HepG2 (cell line): ENCODE data around the gene OR8D1. TPM values are rescaled to one million over a fixed set of nuclear protein-coding genes. Genes with fewer than 3 reads are reported as not detected.

ENCODE experiments used
- ATAC-seq: fragments of 200-7000 bp; cut with Tn5 transposase; 3 replicates; pipeline ENCODE4 v1.9.1; 2020; ENCODE audit warnings: mild to moderate bottlenecking, moderate library complexity
- BruUV-seq: library from RNA; stranded (reverse); fragments of 400-500 nt; replicated peaks from 2 replicates; lab custom pipeline; 2021; lab: Mats Ljungman, UMichigan
- CTCF ChIA-PET: fragments of 300-600 bp; formaldehyde crosslinking; extraction: SDS; loops from one replicate; lab custom pipeline; 2021; ENCODE audit warnings: low total read pairs, inconsistent platforms, low intra/inter-chr PET ratio; lab: Yijun Ruan, JAX
- POLR2A ChIA-PET: fragments of 350-600 bp; sonication (Branson Sonifier 250); formaldehyde crosslinking; loops from one replicate; lab custom pipeline; 2020; ENCODE audit warnings: antibody characterized with exemption, inconsistent platforms; lab: Yijun Ruan, JAX
- DNase-seq: peaks from one replicate; pipeline ENCODE4 v3.0.0-alpha.2; 2015; ENCODE audit warnings: low spot score
- FAIRE-seq: peaks from 3 replicates; lab custom pipeline; 2011; peaks lifted over from hg19 to GRCh38; lab: Jason Lieb, UNC
- H2AFZ ChIP-seq: one replicate; pipeline ENCODE4 v1.6.1; 2011; ENCODE audit warnings: low read length, inconsistent platforms
- H3K27ac ChIP-seq: fragments of 300-600 bp; 3 replicates; pipeline ENCODE4 v1.8.0; 2011; ENCODE audit warnings: mixed run types, mild to moderate bottlenecking, mixed read lengths, low read length, inconsistent platforms; ENCODE audit not compliant: insufficient read depth; ENCODE audit errors: extremely low read length
- H3K27me3 ChIP-seq, 2 experiments: fragments of 200-600 bp in 1 of 2; 2 replicates in 1 of 2; 3 replicates in 1 of 2; pipeline versions ENCODE4 v1.6.0 to v1.8.0; 2011; ENCODE audit warnings: low read length in 2 of 2, mild to moderate bottlenecking in 2 of 2, moderate library complexity in 2 of 2, inconsistent platforms in 1 of 2; ENCODE audit not compliant: insufficient read depth in 2 of 2, control insufficient read depth in 1 of 2
- H3K36me3 ChIP-seq, 2 experiments: fragments of 200-600 bp in 1 of 2; replicated peaks in 1 of 2; 2 replicates in 1 of 2; 3 replicates in 1 of 2; pipeline versions ENCODE4 v1.5.1 to v1.8.0; 2011; ENCODE audit warnings: low read length in 2 of 2, inconsistent platforms in 1 of 2; ENCODE audit not compliant: insufficient read depth in 2 of 2, control insufficient read depth in 1 of 2
- H3K4me1 ChIP-seq: 2 replicates; pipeline ENCODE4 v1.5.1; 2012; ENCODE audit warnings: low read length, inconsistent platforms; ENCODE audit not compliant: insufficient read depth
- H3K4me2 ChIP-seq: 2 replicates; pipeline ENCODE4 v1.6.0; 2011; ENCODE audit warnings: low read depth, low read length, inconsistent platforms
- H3K4me3 ChIP-seq, 3 experiments: fragments of 200-600 bp in 1 of 3; sonication (generic), shearing (Covaris generic) in 1 of 3; replicated peaks in 1 of 3; 2 replicates each; pipeline ENCODE4 v1.5.1; 2011 to 2016; ENCODE audit warnings: low read length in 3 of 3, inconsistent platforms in 2 of 3, low read depth in 2 of 3, mild to moderate bottlenecking in 2 of 3, control low read depth in 1 of 3, mixed read lengths in 1 of 3; ENCODE audit not compliant: insufficient read depth in 1 of 3
- H3K79me2 ChIP-seq: one replicate; pipeline ENCODE4 v1.6.1; 2011; ENCODE audit warnings: low read length, inconsistent platforms; ENCODE audit not compliant: insufficient read depth
- H3K9ac ChIP-seq: 2 replicates; pipeline ENCODE4 v1.6.0; 2011; ENCODE audit warnings: mild to moderate bottlenecking, low read depth, low read length, inconsistent platforms; ENCODE audit not compliant: insufficient read depth
- H3K9me3 ChIP-seq: 2 replicates; pipeline ENCODE4 v1.5.1; 2012; ENCODE audit warnings: mild to moderate bottlenecking, low read length
- H4K20me1 ChIP-seq: 2 replicates; pipeline ENCODE4 v1.6.0; 2011; ENCODE audit warnings: inconsistent platforms, mild to moderate bottlenecking, low read length, moderate library complexity; ENCODE audit not compliant: insufficient read depth
- CEBPZ ChIP-seq: IDR thresholded peaks from 2 replicates; pipeline ENCODE4 v1.6.1; 2012; ENCODE audit warnings: low read length, improper control_type of control experiment
- CHD2 ChIP-seq: IDR thresholded peaks from 2 replicates; pipeline ENCODE4 v1.6.1; 2011; ENCODE audit warnings: low read depth, low read length, improper control_type of control experiment
- DBP ChIP-seq: sonication (generic); formaldehyde crosslinking; IDR thresholded peaks from 2 replicates; pipeline ENCODE4 v1.4.0; 2020; ENCODE audit warnings: missing genetic modification reagents; ENCODE audit errors: not compliant biosample characterization
- EZH2 ChIP-seq: conservative IDR thresholded peaks from 2 replicates; pipeline ENCODE4 v1.6.1; 2012; ENCODE audit warnings: mild to moderate bottlenecking, low read depth, low read length, moderate library complexity
- MBD4 ChIP-seq: IDR thresholded peaks from 2 replicates; pipeline ENCODE4 v1.6.1; 2012; ENCODE audit warnings: low read length, inconsistent platforms, borderline replicate concordance
- MBNL3 ChIP-seq: fragments of 250-450 bp; sonication (Bioruptor Pico); conservative IDR thresholded peaks from 2 replicates; pipeline ENCODE4 v1.8.0; 2022; ENCODE audit warnings: mild to moderate bottlenecking, inconsistent platforms
- PBX2 ChIP-seq: IDR thresholded peaks from 2 replicates; pipeline ENCODE4 v1.6.1; 2016; ENCODE audit warnings: control low read depth
- REPIN1 ChIP-seq: sonication (generic); formaldehyde crosslinking; IDR thresholded peaks from 2 replicates; pipeline ENCODE4 v1.8.0; 2022; ENCODE audit warnings: missing genetic modification reagents, low read depth, mild to moderate bottlenecking, borderline replicate concordance
- ZBED4 ChIP-seq: sonication (generic); formaldehyde crosslinking; IDR thresholded peaks from 2 replicates; pipeline ENCODE4 v1.4.0; 2020; ENCODE audit warnings: missing genetic modification reagents, borderline replicate concordance
- ZBTB7B ChIP-seq: sonication (generic); formaldehyde crosslinking; IDR thresholded peaks from 2 replicates; pipeline ENCODE4 v1.4.0; 2020; ENCODE audit warnings: missing genetic modification reagents
- ZNF292 ChIP-seq: sonication (generic); formaldehyde crosslinking; IDR thresholded peaks from 2 replicates; pipeline ENCODE4 v1.8.1; 2022; ENCODE audit warnings: mild to moderate bottlenecking, low read depth, missing genetic modification reagents, borderline replicate concordance
- ZNF766 ChIP-seq: sonication (generic); formaldehyde crosslinking; IDR thresholded peaks from 2 replicates; pipeline ENCODE4 v1.5.0; 2020; ENCODE audit warnings: missing genetic modification reagents, borderline replicate concordance
- WGBS: methylation state at CpG from one replicate; pipeline ENCODE4 v1.1.6; 2017; ENCODE audit warnings: low lambda C conversion rate; 5-methylcytosine and 5-hydroxymethylcytosine counted together
- in situ Hi-C: cut with HindIII; loops from 2 replicates; pipeline ENCODE4 v1.10.0; 2017; ENCODE audit warnings: low pct_unique_long_range_greater_than_20kb; ENCODE audit not compliant: extremely low pct_ligation_motif_present
- intact Hi-C: fragments of 100-400 bp; cut with micrococcal nuclease; formaldehyde crosslinking; loops from one replicate; pipeline ENCODE4 v1.10.0; 2022; ENCODE audit not compliant: unreplicated experiment
- polyA plus RNA-seq, 8 experiments: library from polyadenylated mRNA; depleted of rRNA in 3 of 8; stranded (reverse) in 7 of 8; unstranded in 1 of 8; fragments of >200 nt; fragmentation: Illumina TruSeq in 4 of 8; extraction: Trizol in 4 of 8; gene quantifications; 2 replicates each; pipeline versions ENCODE4 v1.2.1 to v1.2.3, GENCODE V29; 2011 to 2016; ENCODE audit warnings: low read depth in 4 of 8, missing spikeins in 1 of 8, mixed read lengths in 1 of 8; ENCODE audit not compliant: insufficient read depth in 1 of 8
- total RNA-seq, 5 experiments: library from RNA; depleted of rRNA; stranded (reverse); fragments of >200 nt; fragmentation: Illumina TruSeq; extraction: Trizol; gene quantifications; 2 replicates each; pipeline ENCODE4 v1.2.3, GENCODE V29; 2016; ENCODE audit warnings: low read depth in 1 of 5

Gene OR8D1
- total and polyA plus RNA-seq, 2 of the 13 experiments (the other 11 are each of a cell fraction or from before 2014, with no cell fraction given), result not detected

GRCh38 chr11:124256076-124256475 lies 57.7 kb downstream of the OR8D1 start, which contains the start of gene OR8G5:
Gene OR8G5 (plus strand): TSS chr11:124256376. CDS start chr11:124264932, 8,556 bp downstream.
- no peaks in the 10 kb centered on the region for H3K27me3 ChIP-seq
- BruUV-seq, result no TSS peak
- no peaks in the 10 kb centered on the region for H3K9me3 ChIP-seq
- intact Hi-C loops (no loop called here), in situ Hi-C loops (no loop called here)
- ATAC-seq, result no peak
- no peak within 1 kb of the TSS for H3K9ac ChIP-seq
- no peaks in the 10 kb centered on the region for H4K20me1 ChIP-seq
- H3K79me2 ChIP-seq, result no peaks in the 10 kb centered on the region
- no peak within 1 kb of the TSS for H3K27ac ChIP-seq
- H2AFZ ChIP-seq, result no peak within 1 kb of the TSS
- no peak within 1 kb of the TSS for H3K4me2 ChIP-seq
- no peaks in the 10 kb centered on the region for H3K36me3 ChIP-seq
- H3K4me3 ChIP-seq, result no peak within 1 kb of the TSS
- ChIA-PET POLR2A (no interaction called here), CTCF (no interaction called here)
- WGBS, result 0% methylated on average over 4 of the region's 4 CpGs
- FAIRE-seq, result no peak
- no peak for DNase-seq
- H3K4me1 ChIP-seq, result no peaks in the 10 kb centered on the region
- TF ChIP-seq PBX2 (no peak), MBNL3 (CRISPR knock-in tag) (no peak), DBP (CRISPR knock-in tag) (no peak), CEBPZ (no peak), REPIN1 (CRISPR knock-in tag) (no peak), CHD2 (no peak), ZNF292 (CRISPR knock-in tag) (no peak), MBD4 (no peak), EZH2 (no peak), ZNF766 (CRISPR knock-in tag) (no peak), ZBED4 (CRISPR knock-in tag) (no peak), ZBTB7B (CRISPR knock-in tag) (no peak)
